MM.1S (cell line): ENCODE measurements around the gene ELP5.

Experiments
- DNase-seq: peaks from one replicate; pipeline ENCODE4 v3.0.0-alpha.2; 2015
- H2AFZ ChIP-seq: fragments of 300-600 bp; sonication (generic); 2 replicates; pipeline ENCODE4 v1.6.0; 2016; ENCODE audit warnings: antibody characterized with exemption, low read length
- H3F3A ChIP-seq: fragments of 300-600 bp; sonication (generic); 2 replicates; pipeline ENCODE4 v1.6.1; 2016; ENCODE audit warnings: mild to moderate bottlenecking, antibody characterized with exemption, low read length, moderate library complexity, mixed read lengths; ENCODE audit not compliant: insufficient read depth
- H3K27ac ChIP-seq: fragments of 300-600 bp; sonication (generic); 2 replicates; pipeline ENCODE4 v1.5.1; 2016; ENCODE audit warnings: mild to moderate bottlenecking, low read length
- H3K27me3 ChIP-seq: fragments of 300-600 bp; sonication (generic); replicated peaks from 2 replicates; pipeline ENCODE4 v1.6.0; 2016; ENCODE audit warnings: low read length; ENCODE audit not compliant: insufficient read depth
- H3K36me3 ChIP-seq: fragments of 300-600 bp; sonication (generic); replicated peaks from 2 replicates; pipeline ENCODE4 v1.6.1; 2016; ENCODE audit warnings: mild to moderate bottlenecking, low read length, mixed read lengths; ENCODE audit not compliant: insufficient read depth
- H3K4me1 ChIP-seq: fragments of 300-600 bp; sonication (generic); 2 replicates; pipeline ENCODE4 v1.6.1; 2016; ENCODE audit warnings: low read length, mixed read lengths
- H3K4me2 ChIP-seq: fragments of 300-600 bp; sonication (generic); 2 replicates; pipeline ENCODE4 v1.6.0; 2016; ENCODE audit warnings: low read depth, low read length
- H3K4me3 ChIP-seq: fragments of 300-600 bp; sonication (generic); 2 replicates; pipeline ENCODE4 v1.5.1; 2016; ENCODE audit warnings: low read length, mixed read lengths
- H3K79me2 ChIP-seq: fragments of 300-600 bp; sonication (generic); 2 replicates; pipeline ENCODE4 v1.6.1; 2016; ENCODE audit warnings: mixed run types, low read length, mixed read lengths
- H3K9ac ChIP-seq: fragments of 300-600 bp; sonication (generic); 2 replicates; pipeline ENCODE4 v1.6.1; 2016; ENCODE audit warnings: low read length, mixed read lengths
- H3K9me2 ChIP-seq: fragments of 300-600 bp; sonication (generic); replicated peaks from 2 replicates; pipeline ENCODE4 v1.6.1; 2016; ENCODE audit warnings: mild to moderate bottlenecking, low read length, mixed read lengths; ENCODE audit not compliant: insufficient read depth
- H3K9me3 ChIP-seq: fragments of 300-600 bp; sonication (generic); replicated peaks from 2 replicates; pipeline ENCODE4 v1.6.1; 2016; ENCODE audit warnings: mild to moderate bottlenecking, low read length, mixed read lengths; ENCODE audit not compliant: insufficient read depth
- H4K20me1 ChIP-seq: fragments of 300-600 bp; sonication (generic); 2 replicates; pipeline ENCODE4 v1.6.1; 2016; ENCODE audit warnings: mild to moderate bottlenecking, low read length, moderate library complexity, mixed read lengths; ENCODE audit not compliant: insufficient read depth
- CTCF ChIP-seq: fragments of 300-600 bp; sonication (generic); IDR thresholded peaks from 2 replicates; pipeline ENCODE4 v1.5.1; 2016; ENCODE audit warnings: antibody characterized with exemption, low read length, mixed read lengths
- EZH2 ChIP-seq: fragments of 300-600 bp; sonication (generic); optimal IDR thresholded peaks from 2 replicates; pipeline ENCODE3; 2017; ENCODE audit warnings: low read depth, mild to moderate bottlenecking, antibody characterized with exemption, low read length, mixed read lengths
- EZH2phosphoT487 ChIP-seq: fragments of 300-600 bp; sonication (generic); IDR thresholded peaks from 2 replicates; pipeline ENCODE4 v1.6.1; 2018; ENCODE audit warnings: antibody characterized with exemption, low read length

Gene ELP5

GRCh38 chr17:7218166-7218565 lies 33.8 kb upstream of the ELP5 start:
- H3K9ac ChIP-seq: no peak overlapping the region
- H3K4me3 ChIP-seq: no peak overlapping the region
- TF ChIP-seq EZH2phosphoT487 (no peak), CTCF (no peak), EZH2 (no peak)
- no peaks in the 10 kb centered on the region for H3K36me3 ChIP-seq
- no peaks in the 10 kb centered on the region for H3K9me2 ChIP-seq
- no peak for DNase-seq
- H3K4me2 ChIP-seq: no peak overlapping the region
- no peak overlapping the region for H3K27ac ChIP-seq
- peaks cover 24% of the 10 kb centered on the region for H3K4me1 ChIP-seq
- no peaks in the 10 kb centered on the region for H3F3A ChIP-seq
- H2AFZ ChIP-seq: no peak overlapping the region
- H3K9me3 ChIP-seq: no peaks in the 10 kb centered on the region
- H4K20me1 ChIP-seq: no peaks in the 10 kb centered on the region
- H3K27me3 ChIP-seq: peaks cover 22% of the 10 kb centered on the region
- H3K79me2 ChIP-seq: peaks cover 35% of the 10 kb centered on the region

GRCh38 chr17:7218758-7219157 lies 33.3 kb upstream of the ELP5 start:
- no peaks in the 10 kb centered on the region for H3K9me3 ChIP-seq
- H3K4me3 ChIP-seq: no peak overlapping the region
- H3K79me2 ChIP-seq: peaks cover 35% of the 10 kb centered on the region
- no peaks in the 10 kb centered on the region for H4K20me1 ChIP-seq
- H3K4me2 ChIP-seq: no peak overlapping the region
- peaks cover 17% of the 10 kb centered on the region for H3K27me3 ChIP-seq
- 0 out of 2 replicates have a peak, but pooled peaks cover 3% of the 10 kb centered on the region for H3K36me3 ChIP-seq
- no peak overlapping the region for H3K9ac ChIP-seq
- no peak for TF ChIP-seq CTCF
- no peak for TF ChIP-seq EZH2phosphoT487
- no peak for TF ChIP-seq EZH2
- H2AFZ ChIP-seq: no peak overlapping the region
- H3K27ac ChIP-seq: no peak overlapping the region
- H3F3A ChIP-seq: no peaks in the 10 kb centered on the region
- DNase-seq: no peak
- H3K9me2 ChIP-seq: no peaks in the 10 kb centered on the region
- H3K4me1 ChIP-seq: peaks cover 19% of the 10 kb centered on the region

- Histone ChIP-seq H3F3A (no peaks in the 10 kb centered on the region), H3K79me2 (peaks cover 35% of the 10 kb centered on the region), H3K9me3 (no peaks in the 10 kb centered on the region), H4K20me1 (no peaks in the 10 kb centered on the region), H3K27me3 (peaks cover 17% of the 10 kb centered on the region), H3K27ac (no peak overlapping the region; the same call in 1 of the 2 replicates), H3K4me3 (peak overlapping the region; percentile 87), H3K9ac (peak overlapping the region; percentile 75; the same call in 1 of the 2 replicates), H3K36me3 (0 out of 2 replicates have a peak, but pooled peaks cover 6% of the 10 kb centered on the region), H3K4me1 (peaks cover 16% of the 10 kb centered on the region), H2AFZ (peak overlapping the region; percentile 50), H3K9me2 (no peaks in the 10 kb centered on the region), H3K4me2 (peak overlapping the region; percentile 72)
- DNase-seq: no peak
- TF ChIP-seq CTCF (no peak), EZH2phosphoT487 (no peak), EZH2 (no peak)
Measured at GRCh38 chr17:7219229-7219811, 32.7 kb upstream of the ELP5 start.
